ENCODE data around the gene MATN4. TPM values are rescaled to one million over a fixed set of nuclear protein-coding genes. Genes with fewer than 3 reads are reported as not detected.
A peak's percentile ranks its signal among the peaks of the same experiment; 100 is the strongest.

The MATN4 gene
- total RNA-seq, 1 donor from 2014 or later = 0.26 TPM

- peaks cover 5% of the 10 kb centered on the region for H3K27me3 ChIP-seq (ENCODE audit: control insufficient read depth, insufficient read depth, low read length)
- no peak for FAIRE-seq
- peak overlapping the region; percentile 42 for H3K4me3 ChIP-seq (ENCODE audit: low read depth, low read length)
- no peaks in the 10 kb centered on the region for H3K36me3 ChIP-seq (ENCODE audit: control insufficient read depth, insufficient read depth, low read length)
- DNase-seq (ENCODE audit: low read depth) = peak; percentile 44
- peak; percentile 97 for TF ChIP-seq CTCF (IDR thresholded peaks at IDR 0.05; ENCODE audit: insufficient read depth, low read length, severe bottlenecking)
Measured at GRCh38 chr20:45293041-45294002, 14.8 kb downstream of the MATN4 start.

- Histone ChIP-seq H3K4me3 (ENCODE audit: low read depth, low read length) (no peak overlapping the region), H3K36me3 (ENCODE audit: control insufficient read depth, insufficient read depth, low read length) (no peaks in the 10 kb centered on the region), H3K27me3 (ENCODE audit: control insufficient read depth, insufficient read depth, low read length) (peaks cover 5% of the 10 kb centered on the region)
- no peak for TF ChIP-seq CTCF (IDR thresholded peaks at IDR 0.05; ENCODE audit: insufficient read depth, low read length, severe bottlenecking)
- DNase-seq (ENCODE audit: low read depth) (no peak), FAIRE-seq (no peak)
Measured at GRCh38 chr20:45292343-45292742, 15.8 kb downstream of the MATN4 start.

- FAIRE-seq = no peak
- no peak for DNase-seq (ENCODE audit: low read depth)
- no peak for TF ChIP-seq CTCF (IDR thresholded peaks at IDR 0.05; ENCODE audit: insufficient read depth, low read length, severe bottlenecking)
- Histone ChIP-seq H3K27me3 (ENCODE audit: control insufficient read depth, insufficient read depth, low read length) (peaks cover 5% of the 10 kb centered on the region), H3K36me3 (ENCODE audit: control insufficient read depth, insufficient read depth, low read length) (no peaks in the 10 kb centered on the region), H3K4me3 (ENCODE audit: low read depth, low read length) (no peak overlapping the region)
Measured at GRCh38 chr20:45291526-45291925, 16.6 kb downstream of the MATN4 start.

- peak; percentile 92 for TF ChIP-seq CTCF (IDR thresholded peaks at IDR 0.05; ENCODE audit: insufficient read depth, low read length, severe bottlenecking)
- Histone ChIP-seq H3K36me3 (ENCODE audit: control insufficient read depth, insufficient read depth, low read length) (no peaks in the 10 kb centered on the region), H3K4me3 (ENCODE audit: low read depth, low read length) (no peak overlapping the region), H3K27me3 (ENCODE audit: control insufficient read depth, insufficient read depth, low read length) (peaks cover 5% of the 10 kb centered on the region)
- peak; percentile 55 for DNase-seq (ENCODE audit: low read depth)
- FAIRE-seq = no peak
Measured at GRCh38 chr20:45290677-45291355, 17.3 kb downstream of the MATN4 start.

GRCh38 chr20:45289942-45290676 lies 18.0 kb downstream of the MATN4 start:
- peaks cover 5% of the 10 kb centered on the region for H3K27me3 ChIP-seq (ENCODE audit: control insufficient read depth, insufficient read depth, low read length)
- no peak for TF ChIP-seq CTCF (IDR thresholded peaks at IDR 0.05; ENCODE audit: insufficient read depth, low read length, severe bottlenecking)
- H3K36me3 ChIP-seq (ENCODE audit: control insufficient read depth, insufficient read depth, low read length) = no peaks in the 10 kb centered on the region
- FAIRE-seq = no peak
- H3K4me3 ChIP-seq (ENCODE audit: low read depth, low read length) = no peak overlapping the region
- no peak for DNase-seq (ENCODE audit: low read depth)

All from bronchial epithelial cell (primary cell).